WTC11 (cell line): ENCODE results near the gene DDIAS. TPM values are rescaled to one million over a fixed set of nuclear protein-coding genes. Genes with fewer than 3 reads are reported as not detected.

Source experiments
- AFF4 ChIP-seq: sonication (generic); formaldehyde crosslinking; IDR thresholded peaks from 2 replicates; pipeline ENCODE4 v1.8.1; 2023; ENCODE audit warnings: mild to moderate bottlenecking, missing genetic modification reagents, borderline replicate concordance
- AR ChIP-seq: fragments of 250-450 bp; sonication (Bioruptor Pico); IDR thresholded peaks from 2 replicates; pipeline ENCODE4 v1.9.0; 2021; ENCODE audit warnings: mild to moderate bottlenecking
- ATF6 ChIP-seq: sonication (generic); formaldehyde crosslinking; IDR thresholded peaks from 2 replicates; pipeline ENCODE4 v1.8.1; 2023; ENCODE audit warnings: mild to moderate bottlenecking, missing genetic modification reagents
- CREB1 ChIP-seq: sonication (generic); formaldehyde crosslinking; IDR thresholded peaks from 2 replicates; pipeline ENCODE4 v1.8.0; 2023; ENCODE audit warnings: mild to moderate bottlenecking, missing genetic modification reagents
- CREM ChIP-seq: sonication (generic); formaldehyde crosslinking; IDR thresholded peaks from 2 replicates; pipeline ENCODE4 v1.8.1; 2022; ENCODE audit warnings: mild to moderate bottlenecking, missing genetic modification reagents, moderate library complexity
- E2F5 ChIP-seq: sonication (generic); formaldehyde crosslinking; IDR thresholded peaks from 2 replicates; pipeline ENCODE4 v1.8.1; 2022; ENCODE audit warnings: mild to moderate bottlenecking, moderate library complexity, missing genetic modification reagents
- ELF4 ChIP-seq: sonication (generic); formaldehyde crosslinking; IDR thresholded peaks from 2 replicates; pipeline ENCODE4 v1.8.1; 2022; ENCODE audit warnings: low read depth, mild to moderate bottlenecking, moderate library complexity, missing genetic modification reagents
- ETV6 ChIP-seq: sonication (generic); formaldehyde crosslinking; IDR thresholded peaks from 2 replicates; pipeline ENCODE4 v1.8.1; 2022; ENCODE audit warnings: mild to moderate bottlenecking, missing genetic modification reagents
- FOXP1 ChIP-seq: sonication (generic); formaldehyde crosslinking; IDR thresholded peaks from 2 replicates; pipeline ENCODE4 v1.8.0; 2022; ENCODE audit warnings: missing genetic modification reagents, mild to moderate bottlenecking, moderate library complexity, borderline replicate concordance
- HMGXB4 ChIP-seq: sonication (generic); formaldehyde crosslinking; IDR thresholded peaks from 2 replicates; pipeline ENCODE4 v1.8.1; 2023; ENCODE audit warnings: mild to moderate bottlenecking, moderate library complexity, missing genetic modification reagents
- IRF1 ChIP-seq: sonication (generic); formaldehyde crosslinking; IDR thresholded peaks from 2 replicates; pipeline ENCODE4 v1.8.0; 2023; ENCODE audit warnings: missing genetic modification reagents
- JUN ChIP-seq: sonication (generic); formaldehyde crosslinking; IDR thresholded peaks from 2 replicates; pipeline ENCODE4 v1.8.0; 2023; ENCODE audit warnings: mild to moderate bottlenecking, missing genetic modification reagents
- MXD4 ChIP-seq: fragments of 250-450 bp; sonication (Bioruptor Pico); IDR thresholded peaks from 2 replicates; pipeline ENCODE4 v1.8.0; 2021; ENCODE audit warnings: mild to moderate bottlenecking, moderate library complexity, borderline replicate concordance
- NR1H2 ChIP-seq: sonication (generic); formaldehyde crosslinking; IDR thresholded peaks from 2 replicates; pipeline ENCODE4 v1.9.0; 2021; ENCODE audit warnings: mild to moderate bottlenecking, moderate library complexity, missing genetic modification reagents
- PRDM15 ChIP-seq: sonication (generic); formaldehyde crosslinking; IDR thresholded peaks from 2 replicates; pipeline ENCODE4 v1.8.0; 2022; ENCODE audit warnings: missing genetic modification reagents
- RORB ChIP-seq: fragments of 250-450 bp; sonication (Bioruptor Pico); IDR thresholded peaks from 2 replicates; pipeline ENCODE4 v1.9.0; 2021; ENCODE audit warnings: mild to moderate bottlenecking
- SMAD4 ChIP-seq: sonication (generic); formaldehyde crosslinking; IDR thresholded peaks from 2 replicates; pipeline ENCODE4 v1.8.0; 2022; ENCODE audit warnings: mild to moderate bottlenecking, missing genetic modification reagents
- SP1 ChIP-seq: sonication (generic); formaldehyde crosslinking; conservative IDR thresholded peaks from 2 replicates; pipeline ENCODE4 v1.8.1; 2022; ENCODE audit warnings: missing genetic modification reagents
- TEAD1 ChIP-seq: sonication (generic); formaldehyde crosslinking; IDR thresholded peaks from 2 replicates; pipeline ENCODE4 v1.8.0; 2022; ENCODE audit warnings: mild to moderate bottlenecking, missing genetic modification reagents
- ZNF263 ChIP-seq: sonication (generic); formaldehyde crosslinking; IDR thresholded peaks from 2 replicates; pipeline ENCODE4 v1.8.1; 2022; ENCODE audit warnings: low read depth, mild to moderate bottlenecking, moderate library complexity, missing genetic modification reagents
- ZNF396 ChIP-seq: fragments of 250-450 bp; sonication (Bioruptor Pico); IDR thresholded peaks from 2 replicates; pipeline ENCODE4 v1.8.0; 2021; ENCODE audit warnings: mild to moderate bottlenecking, moderate library complexity, borderline replicate concordance
- total RNA-seq: library from RNA; stranded (reverse); gene quantifications from 3 replicates; pipeline ENCODE4 v1.2.3, GENCODE V29; 2021

Gene DDIAS
- total RNA-seq, 1 experiment from 2014 or later, result 28.7 TPM

GRCh38 chr11:82901165-82901921 lies at the start of gene DDIAS (continued):
- TF ChIP-seq CREM (0 out of 2 replicates have a peak, but pooled peaks have one; percentile 22), JUN (CRISPR knock-in tag) (no peak), ELF4 (no peak), ZNF263 (CRISPR knock-in tag) (no peak), SMAD4 (CRISPR knock-in tag) (no peak), RORB (no peak), MXD4 (CRISPR knock-in tag) (no peak), ATF6 (no peak), ETV6 (no peak), AFF4 (no peak), NR1H2 (CRISPR knock-in tag) (no peak), IRF1 (CRISPR knock-in tag) (no peak), PRDM15 (CRISPR knock-in tag) (peak; percentile 87), SP1 (CRISPR knock-in tag) (peak; percentile 33; the same call in 1 of the 2 replicates), FOXP1 (CRISPR knock-in tag) (no peak), CREB1 (CRISPR knock-in tag) (no peak), E2F5 (CRISPR knock-in tag) (no peak), HMGXB4 (CRISPR knock-in tag) (peak; percentile 38; the same call in 1 of the 2 replicates), AR (CRISPR knock-in tag) (no peak), TEAD1 (no peak), ZNF396 (CRISPR knock-in tag) (no peak)
